Measurements from ENCODE around the gene ADAMTSL2.

Gene ADAMTSL2

GRCh38 chr9:133535306-133535877 is 888 bp downstream of the ADAMTSL2 start:
- DNase-seq (ENCODE audit: low spot score) = no peak

GRCh38 chr9:133536080-133536479 is 1.6 kb downstream of the ADAMTSL2 start:
- DNase-seq (ENCODE audit: low spot score) = no peak

GRCh38 chr9:133536536-133536935 is 2.0 kb downstream of the ADAMTSL2 start:
- no peak for DNase-seq (ENCODE audit: low spot score)

GRCh38 chr9:133537257-133537656 is 2.8 kb downstream of the ADAMTSL2 start:
- DNase-seq (ENCODE audit: low spot score) = no peak

GRCh38 chr9:133538176-133538575 is 3.7 kb downstream of the ADAMTSL2 start:
- no peak for DNase-seq (ENCODE audit: low spot score)

- DNase-seq (ENCODE audit: low spot score) = no peak
Measured at GRCh38 chr9:133538851-133539833, 4.6 kb downstream of the ADAMTSL2 start.

GRCh38 chr9:133539991-133540697 is 5.6 kb downstream of the ADAMTSL2 start:
- DNase-seq (ENCODE audit: low spot score) = no peak

GRCh38 chr9:133540698-133541025 is 6.2 kb downstream of the ADAMTSL2 start:
- DNase-seq (ENCODE audit: low spot score) = no peak

GRCh38 chr9:133542002-133542401 is 7.5 kb downstream of the ADAMTSL2 start:
- no peak for DNase-seq (ENCODE audit: low spot score)

GRCh38 chr9:133543772-133544467 is 9.4 kb downstream of the ADAMTSL2 start:
- DNase-seq (ENCODE audit: low spot score) = no peak

- no peak for DNase-seq (ENCODE audit: low spot score)
Measured at GRCh38 chr9:133545494-133546286, 11.2 kb downstream of the ADAMTSL2 start.

- DNase-seq (ENCODE audit: low spot score) = no peak
Measured at GRCh38 chr9:133546287-133546680, 11.8 kb downstream of the ADAMTSL2 start.

GRCh38 chr9:133547116-133547515 is 12.6 kb downstream of the ADAMTSL2 start:
- no peak for DNase-seq (ENCODE audit: low spot score)

- DNase-seq (ENCODE audit: low spot score) = no peak
Measured at GRCh38 chr9:133551446-133551845, 16.9 kb downstream of the ADAMTSL2 start.

GRCh38 chr9:133552236-133552635 is 17.7 kb downstream of the ADAMTSL2 start:
- no peak for DNase-seq (ENCODE audit: low spot score)

GRCh38 chr9:133553123-133553522 is 18.6 kb downstream of the ADAMTSL2 start:
- DNase-seq (ENCODE audit: low spot score) = no peak

- no peak for DNase-seq (ENCODE audit: low spot score)
Measured at GRCh38 chr9:133553973-133554713, 19.6 kb downstream of the ADAMTSL2 start.

GRCh38 chr9:133554729-133555128 is 20.2 kb downstream of the ADAMTSL2 start:
- DNase-seq (ENCODE audit: low spot score) = no peak

- DNase-seq (ENCODE audit: low spot score) = no peak
Measured at GRCh38 chr9:133556354-133556753, 21.9 kb downstream of the ADAMTSL2 start.

- DNase-seq (ENCODE audit: low spot score) = no peak
Measured at GRCh38 chr9:133557581-133557980, 23.1 kb downstream of the ADAMTSL2 start.
